Epithelial cell of proximal tubule (primary cell): ENCODE measurements around the gene ETFB. TPM values are rescaled to one million over a fixed set of nuclear protein-coding genes. Genes with fewer than 3 reads are reported as not detected.

Source experiments
- DNase-seq: peaks from one replicate; pipeline ENCODE4 v3.0.0-alpha.2; 2011; ENCODE audit warnings: low read depth
- H3K4me3 ChIP-seq: 2 replicates; pipeline ENCODE4 v1.5.1; 2011; ENCODE audit warnings: low read depth, mild to moderate bottlenecking, low read length
- total RNA-seq: library from RNA; depleted of rRNA; stranded (reverse); fragments of >200 nt; gene quantifications from 2 replicates; pipeline ENCODE4 v1.2.3, GENCODE V29; 2015
- TF ChIP-seq, protein P1 (sequence below): conservative IDR thresholded peaks from 2 replicates; pipeline ENCODE4 v1.5.1; 2012; ENCODE audit warnings: low read depth, mild to moderate bottlenecking, low read length

ETFB gene
- total RNA-seq, 1 donor from 2014 or later = 56.0 TPM

DNA sequence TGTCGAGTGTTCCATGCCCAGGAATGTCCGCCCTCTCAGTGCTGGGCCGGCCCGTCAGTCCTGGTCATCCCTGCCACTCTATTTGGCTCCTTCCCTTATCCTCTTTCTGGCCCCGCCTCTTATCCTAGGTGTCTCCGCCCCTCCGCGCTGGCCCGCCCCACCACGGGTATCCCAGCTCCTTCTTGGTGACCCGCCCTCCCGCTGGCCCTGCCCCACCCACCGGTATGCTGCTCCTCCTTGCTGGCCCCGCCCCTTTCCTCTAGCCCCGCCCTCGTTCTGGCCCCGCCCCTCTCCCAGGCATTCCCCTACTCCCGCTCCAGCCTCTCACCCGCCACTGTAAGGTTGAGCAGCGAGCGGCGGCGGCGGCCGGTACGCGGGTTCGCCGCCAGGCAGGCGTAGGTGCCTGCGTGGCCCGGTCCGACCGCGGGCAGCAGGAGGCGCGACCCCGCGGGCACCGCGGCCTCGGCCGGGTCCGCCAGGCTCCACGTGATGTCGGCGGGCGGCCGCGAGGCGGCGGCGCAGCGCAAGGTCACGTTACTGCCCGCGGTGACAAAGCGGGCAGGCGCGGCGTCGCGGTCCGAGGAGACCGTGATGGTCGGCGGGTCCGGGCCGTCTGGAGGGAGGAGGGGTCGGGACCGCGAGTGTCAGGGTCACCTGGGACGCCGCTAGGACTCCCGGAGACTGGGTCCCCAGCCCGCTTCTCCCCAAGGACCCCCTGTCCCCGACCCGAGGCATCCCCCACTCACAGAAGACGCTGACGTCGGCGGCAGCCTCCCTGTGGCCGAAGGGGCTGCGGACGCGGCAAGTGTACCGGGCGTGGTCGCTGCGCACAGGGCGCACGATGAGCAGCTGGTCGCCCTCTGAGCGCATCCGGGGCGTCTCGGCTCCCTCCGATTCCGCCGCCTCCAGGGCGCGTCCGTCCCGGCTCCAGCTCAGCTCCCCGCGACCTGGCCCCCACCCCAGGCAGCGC lies 26.2 kb downstream of the ETFB start:
- TF ChIP-seq, protein P1, sequence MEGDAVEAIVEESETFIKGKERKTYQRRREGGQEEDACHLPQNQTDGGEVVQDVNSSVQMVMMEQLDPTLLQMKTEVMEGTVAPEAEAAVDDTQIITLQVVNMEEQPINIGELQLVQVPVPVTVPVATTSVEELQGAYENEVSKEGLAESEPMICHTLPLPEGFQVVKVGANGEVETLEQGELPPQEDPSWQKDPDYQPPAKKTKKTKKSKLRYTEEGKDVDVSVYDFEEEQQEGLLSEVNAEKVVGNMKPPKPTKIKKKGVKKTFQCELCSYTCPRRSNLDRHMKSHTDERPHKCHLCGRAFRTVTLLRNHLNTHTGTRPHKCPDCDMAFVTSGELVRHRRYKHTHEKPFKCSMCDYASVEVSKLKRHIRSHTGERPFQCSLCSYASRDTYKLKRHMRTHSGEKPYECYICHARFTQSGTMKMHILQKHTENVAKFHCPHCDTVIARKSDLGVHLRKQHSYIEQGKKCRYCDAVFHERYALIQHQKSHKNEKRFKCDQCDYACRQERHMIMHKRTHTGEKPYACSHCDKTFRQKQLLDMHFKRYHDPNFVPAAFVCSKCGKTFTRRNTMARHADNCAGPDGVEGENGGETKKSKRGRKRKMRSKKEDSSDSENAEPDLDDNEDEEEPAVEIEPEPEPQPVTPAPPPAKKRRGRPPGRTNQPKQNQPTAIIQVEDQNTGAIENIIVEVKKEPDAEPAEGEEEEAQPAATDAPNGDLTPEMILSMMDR = no peak
- H3K4me3 ChIP-seq = peak overlapping the region; percentile 84
- DNase-seq = peak; percentile 59

- peak overlapping the region; percentile 84 for H3K4me3 ChIP-seq
- DNase-seq = no peak
- TF ChIP-seq, protein P1 = peak; percentile 5
Measured at GRCh38 chr19:51339313-51339686, 26.9 kb downstream of the ETFB start.

DNA sequence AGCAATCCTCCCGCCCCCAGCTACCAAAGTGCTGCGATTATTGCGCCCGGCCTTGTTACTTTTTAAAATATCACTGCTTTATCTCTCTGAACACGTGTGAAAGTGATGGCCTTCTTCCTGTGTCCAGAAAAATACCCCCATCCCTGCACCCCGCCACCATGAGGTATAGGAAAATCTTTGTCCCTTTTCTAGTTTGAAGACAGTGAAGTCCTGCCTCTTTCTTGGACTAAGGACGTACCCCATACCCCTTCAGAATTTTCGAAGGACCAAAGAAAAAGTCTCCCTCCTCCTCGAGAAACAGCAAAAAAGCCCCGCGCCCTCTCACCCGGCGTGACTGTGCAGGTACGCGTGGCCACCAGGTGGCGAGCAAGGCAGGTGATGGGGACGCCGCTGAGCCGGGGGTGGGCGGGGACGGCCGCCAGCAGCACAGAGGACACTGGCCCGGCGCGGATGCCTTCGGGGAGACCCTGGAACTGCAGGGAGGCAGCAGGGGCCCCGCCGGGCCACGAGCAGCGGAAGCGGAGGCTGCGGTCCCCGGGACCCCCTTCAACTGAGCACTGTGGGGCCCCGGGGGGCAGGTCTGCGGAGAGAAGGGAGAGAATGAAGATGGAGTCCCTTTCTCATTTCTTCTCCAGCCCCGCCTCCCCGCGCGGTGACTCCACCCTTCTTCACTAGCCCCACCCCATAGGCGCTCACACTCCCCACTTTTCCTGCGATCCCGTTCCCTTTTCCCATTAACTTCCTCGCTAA lies 27.4 kb downstream of the ETFB start:
- no peak for DNase-seq
- TF ChIP-seq, protein P1 = peak; percentile 79
- H3K4me3 ChIP-seq = peak overlapping the region; percentile 84

- H3K4me3 ChIP-seq = no peak overlapping the region
- TF ChIP-seq, protein P1 = no peak
- no peak for DNase-seq
Measured at GRCh38 chr19:51337861-51338562, 28.2 kb downstream of the ETFB start.

GRCh38 chr19:51337141-51337860 lies 28.9 kb downstream of the ETFB start:
- no peak overlapping the region for H3K4me3 ChIP-seq
- TF ChIP-seq, protein P1 = no peak
- DNase-seq = no peak

DNA sequence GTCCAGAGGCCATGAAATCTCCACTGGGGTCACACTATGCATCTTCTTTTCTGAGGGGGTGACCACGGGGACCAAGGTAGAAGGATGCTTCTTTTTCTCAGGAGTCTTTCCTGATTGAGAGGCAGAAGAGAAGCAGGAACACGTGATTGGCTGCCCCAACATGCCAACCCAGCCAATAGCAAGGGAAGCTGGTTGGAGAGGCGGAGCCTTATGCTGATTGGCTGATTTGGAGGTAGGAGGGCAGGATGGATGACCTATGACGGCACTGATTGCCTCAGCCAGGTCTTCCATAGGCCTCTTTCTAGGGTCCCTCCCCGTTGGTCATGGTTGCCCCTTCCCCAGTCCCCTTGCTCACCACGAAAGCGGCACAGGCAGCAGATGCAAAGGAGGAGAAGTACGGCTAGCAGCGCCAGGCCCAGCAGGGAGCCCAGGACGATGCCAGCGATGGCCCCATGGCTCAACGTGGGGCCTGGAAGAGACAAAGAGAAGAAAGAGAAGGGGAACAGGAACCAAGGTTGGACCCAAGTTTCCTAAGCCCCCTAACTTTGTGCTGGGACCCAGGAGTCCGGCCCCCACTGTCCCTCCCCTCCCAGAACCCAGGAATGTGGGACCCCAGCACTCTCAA lies 32.2 kb downstream of the ETFB start:
- TF ChIP-seq, protein P1 = no peak
- DNase-seq = no peak

More for the DNA sequence above, 32.2 kb downstream of the ETFB start:
- H3K4me3 ChIP-seq = no peak overlapping the region
